Neuron (in vitro differentiated cells): ENCODE data around the gene FEM1A.
"Not testable (repeated sequence)": the region's sequence is repeated elsewhere in the genome, so short reads cannot be mapped to it uniquely, and the experiment has no call there.

Source experiments
- H2AFZ ChIP-seq: one replicate; pipeline ENCODE4 v1.6.1; 2013; ENCODE audit warnings: low read depth, mild to moderate bottlenecking, inconsistent platforms, low read length, moderate library complexity
- H3K27me3 ChIP-seq: one replicate; pipeline ENCODE4 v1.6.1; 2013; ENCODE audit warnings: low read length; ENCODE audit not compliant: insufficient read depth
- H3K36me3 ChIP-seq: one replicate; pipeline ENCODE4 v1.6.1; 2013; ENCODE audit warnings: low read length; ENCODE audit not compliant: insufficient read depth
- H3K4me1 ChIP-seq: one replicate; pipeline ENCODE4 v1.6.1; 2013; ENCODE audit warnings: low read length; ENCODE audit not compliant: insufficient read depth
- H3K4me3 ChIP-seq: 2 replicates; pipeline ENCODE4 v1.5.1; 2013; ENCODE audit warnings: mild to moderate bottlenecking, low read length, moderate library complexity
- H3K9me3 ChIP-seq: one replicate; pipeline ENCODE4 v1.6.1; 2013; ENCODE audit warnings: low read length

Gene FEM1A

GRCh38 chr19:4829001-4829712 lies 37.6 kb downstream of the FEM1A start:
- Histone ChIP-seq H3K36me3 (no peaks in the 10 kb centered on the region), H2AFZ (no peak overlapping the region), H3K9me3 (no peaks in the 10 kb centered on the region), H3K4me1 (no peaks in the 10 kb centered on the region), H3K4me3 (no peak overlapping the region), H3K27me3 (peaks cover 7% of the 10 kb centered on the region)

- H3K4me3 ChIP-seq: no peak overlapping the region
- peaks cover 7% of the 10 kb centered on the region for H3K27me3 ChIP-seq
- H3K36me3 ChIP-seq: no peaks in the 10 kb centered on the region
- no peaks in the 10 kb centered on the region for H3K9me3 ChIP-seq
- H3K4me1 ChIP-seq: no peaks in the 10 kb centered on the region
- no peak overlapping the region for H2AFZ ChIP-seq
Observed at GRCh38 chr19:4830332-4830731, 38.8 kb downstream of the FEM1A start.

- no peaks in the 10 kb centered on the region for H3K36me3 ChIP-seq
- peaks cover 7% of the 10 kb centered on the region for H3K27me3 ChIP-seq
- no peak overlapping the region for H2AFZ ChIP-seq
- no peaks in the 10 kb centered on the region for H3K9me3 ChIP-seq
- no peak overlapping the region for H3K4me3 ChIP-seq
- H3K4me1 ChIP-seq: no peaks in the 10 kb centered on the region
Observed at GRCh38 chr19:4830768-4831265, 39.3 kb downstream of the FEM1A start.

- H3K27me3 ChIP-seq: peaks cover 7% of the 10 kb centered on the region
Observed at GRCh38 chr19:4831304-4831978, 39.9 kb downstream of the FEM1A start, which contains the start of gene TICAM1. TSS of gene TICAM1 (minus strand) at chr19:4831712. CDS start at chr19:4818377, 13,335 bp downstream.

GRCh38 chr19:4831979-4832340 lies 40.4 kb downstream of the FEM1A start:
- not testable (repeated sequence) for H3K36me3 ChIP-seq, H3K27me3 ChIP-seq, H3K4me1 ChIP-seq, H2AFZ ChIP-seq, H3K9me3 ChIP-seq
- H3K4me3 ChIP-seq: peak overlapping the region; percentile 20

More at GRCh38 chr19:4831304-4831978, 39.9 kb downstream of the FEM1A start, which contains the start of gene TICAM1:
- Histone ChIP-seq H3K4me3 (peak within 1 kb of the TSS; percentile 20), H3K4me1 (no peaks in the 10 kb centered on the region), H3K9me3 (no peaks in the 10 kb centered on the region), H2AFZ (no peak within 1 kb of the TSS), H3K36me3 (no peaks in the 10 kb centered on the region)

- H2AFZ ChIP-seq: no peak overlapping the region
- no peaks in the 10 kb centered on the region for H3K4me1 ChIP-seq
- H3K9me3 ChIP-seq: no peaks in the 10 kb centered on the region
- no peak overlapping the region for H3K4me3 ChIP-seq
- peaks cover 7% of the 10 kb centered on the region for H3K27me3 ChIP-seq
- peaks cover 4% of the 10 kb centered on the region for H3K36me3 ChIP-seq
Observed at GRCh38 chr19:4832776-4833175, 41.2 kb downstream of the FEM1A start.

GRCh38 chr19:4839192-4839591 lies 47.7 kb downstream of the FEM1A start:
- peaks cover 2% of the 10 kb centered on the region for H3K9me3 ChIP-seq
- H2AFZ ChIP-seq: no peak overlapping the region
- H3K4me1 ChIP-seq: no peaks in the 10 kb centered on the region
- no peaks in the 10 kb centered on the region for H3K27me3 ChIP-seq
- peaks cover 35% of the 10 kb centered on the region for H3K36me3 ChIP-seq
- no peak overlapping the region for H3K4me3 ChIP-seq

- no peaks in the 10 kb centered on the region for H3K9me3 ChIP-seq
- no peak overlapping the region for H2AFZ ChIP-seq
- no peak overlapping the region for H3K4me3 ChIP-seq
- no peaks in the 10 kb centered on the region for H3K4me1 ChIP-seq
- H3K36me3 ChIP-seq: peaks cover 50% of the 10 kb centered on the region
- H3K27me3 ChIP-seq: no peaks in the 10 kb centered on the region
Observed at GRCh38 chr19:4843647-4843965, 52.1 kb downstream of the FEM1A start.

- H3K36me3 ChIP-seq: peaks cover 42% of the 10 kb centered on the region
- H3K4me1 ChIP-seq: no peaks in the 10 kb centered on the region
- H3K27me3 ChIP-seq: no peaks in the 10 kb centered on the region
- no peak overlapping the region for H2AFZ ChIP-seq
- H3K4me3 ChIP-seq: no peak overlapping the region
- H3K9me3 ChIP-seq: no peaks in the 10 kb centered on the region
Observed at GRCh38 chr19:4844348-4845179, 53.0 kb downstream of the FEM1A start.

GRCh38 chr19:4845975-4846374 lies 54.4 kb downstream of the FEM1A start:
- H3K36me3 ChIP-seq: peaks cover 42% of the 10 kb centered on the region
- not testable (repeated sequence) for H3K4me1 ChIP-seq, H2AFZ ChIP-seq, H3K27me3 ChIP-seq, H3K4me3 ChIP-seq, H3K9me3 ChIP-seq

- Histone ChIP-seq H2AFZ (no peak overlapping the region), H3K4me1 (no peaks in the 10 kb centered on the region), H3K4me3 (no peak overlapping the region), H3K9me3 (no peaks in the 10 kb centered on the region), H3K27me3 (no peaks in the 10 kb centered on the region), H3K36me3 (peaks cover 42% of the 10 kb centered on the region)
Observed at GRCh38 chr19:4847190-4847973, 55.8 kb downstream of the FEM1A start.

GRCh38 chr19:4849019-4849418 lies 57.5 kb downstream of the FEM1A start:
- H3K4me1 ChIP-seq: no peaks in the 10 kb centered on the region
- H2AFZ ChIP-seq: no peak overlapping the region
- H3K4me3 ChIP-seq: no peak overlapping the region
- no peaks in the 10 kb centered on the region for H3K27me3 ChIP-seq
- peaks cover 35% of the 10 kb centered on the region for H3K36me3 ChIP-seq
- H3K9me3 ChIP-seq: no peaks in the 10 kb centered on the region
